Type B pancreatic cell (in vitro differentiated cells): ENCODE results near the gene CCDC124. TPM values are rescaled to one million over a fixed set of nuclear protein-coding genes. Genes with fewer than 3 reads are reported as not detected.
A peak's percentile ranks its signal among the peaks of the same experiment; 100 is the strongest.
"Not testable (repeated sequence)": the region's sequence is repeated elsewhere in the genome, so short reads cannot be mapped to it uniquely, and the experiment has no call there.

ENCODE experiments used
- DNase-seq: peaks from one replicate; pipeline ENCODE4 v3.0.0; 2021; ENCODE audit warnings: mixed read lengths; ENCODE audit not compliant: unreplicated experiment; ENCODE audit errors: extremely low spot score
- H3K27ac Mint-ChIP-seq: 2 replicates; pipeline ENCODE4 v1.8.0; 2021; ENCODE audit warnings: mild to moderate bottlenecking, mixed read lengths
- H3K27me3 Mint-ChIP-seq: 2 replicates; pipeline ENCODE4 v1.8.0; 2021; ENCODE audit warnings: mixed read lengths
- H3K36me3 Mint-ChIP-seq: 2 replicates; pipeline ENCODE4 v1.8.0; 2021; ENCODE audit warnings: mixed read lengths
- H3K4me1 Mint-ChIP-seq: one replicate; pipeline ENCODE4 v1.8.0; 2021; ENCODE audit warnings: mixed read lengths; ENCODE audit not compliant: unreplicated experiment
- H3K4me3 Mint-ChIP-seq: 2 replicates; pipeline ENCODE4 v1.8.0; 2021; ENCODE audit warnings: mild to moderate bottlenecking, mixed read lengths
- H3K9me3 Mint-ChIP-seq: 2 replicates; pipeline ENCODE4 v1.8.0; 2021; ENCODE audit warnings: mixed read lengths
- total RNA-seq: library from RNA; stranded (reverse); gene quantifications from 2 replicates; pipeline ENCODE4 v1.2.1, GENCODE V29; 2021; ENCODE audit warnings: low replicate concordance
- TF ChIP-seq, protein P1 (sequence below): fragments of 200-600 bp; sonication (generic); conservative IDR thresholded peaks from 2 replicates; pipeline ENCODE4 v1.5.0; 2021; ENCODE audit warnings: antibody characterized with exemption, mild to moderate bottlenecking

Gene CCDC124
- total RNA-seq, 1 donor from 2014 or later: 90.9 TPM

- Mint-ChIP-seq H3K36me3 (no peaks in the 10 kb centered on the region), H3K4me1 (no peaks in the 10 kb centered on the region), H3K27ac (no peak overlapping the region), H3K27me3 (no peaks in the 10 kb centered on the region), H3K9me3 (no peaks in the 10 kb centered on the region), H3K4me3 (no peak overlapping the region)
- DNase-seq: no peak
- TF ChIP-seq, protein P1, sequence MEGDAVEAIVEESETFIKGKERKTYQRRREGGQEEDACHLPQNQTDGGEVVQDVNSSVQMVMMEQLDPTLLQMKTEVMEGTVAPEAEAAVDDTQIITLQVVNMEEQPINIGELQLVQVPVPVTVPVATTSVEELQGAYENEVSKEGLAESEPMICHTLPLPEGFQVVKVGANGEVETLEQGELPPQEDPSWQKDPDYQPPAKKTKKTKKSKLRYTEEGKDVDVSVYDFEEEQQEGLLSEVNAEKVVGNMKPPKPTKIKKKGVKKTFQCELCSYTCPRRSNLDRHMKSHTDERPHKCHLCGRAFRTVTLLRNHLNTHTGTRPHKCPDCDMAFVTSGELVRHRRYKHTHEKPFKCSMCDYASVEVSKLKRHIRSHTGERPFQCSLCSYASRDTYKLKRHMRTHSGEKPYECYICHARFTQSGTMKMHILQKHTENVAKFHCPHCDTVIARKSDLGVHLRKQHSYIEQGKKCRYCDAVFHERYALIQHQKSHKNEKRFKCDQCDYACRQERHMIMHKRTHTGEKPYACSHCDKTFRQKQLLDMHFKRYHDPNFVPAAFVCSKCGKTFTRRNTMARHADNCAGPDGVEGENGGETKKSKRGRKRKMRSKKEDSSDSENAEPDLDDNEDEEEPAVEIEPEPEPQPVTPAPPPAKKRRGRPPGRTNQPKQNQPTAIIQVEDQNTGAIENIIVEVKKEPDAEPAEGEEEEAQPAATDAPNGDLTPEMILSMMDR: no peak
These were observed 21.9 kb upstream of the CCDC124 start for GRCh38 chr19:17910791-17911360.

DNA sequence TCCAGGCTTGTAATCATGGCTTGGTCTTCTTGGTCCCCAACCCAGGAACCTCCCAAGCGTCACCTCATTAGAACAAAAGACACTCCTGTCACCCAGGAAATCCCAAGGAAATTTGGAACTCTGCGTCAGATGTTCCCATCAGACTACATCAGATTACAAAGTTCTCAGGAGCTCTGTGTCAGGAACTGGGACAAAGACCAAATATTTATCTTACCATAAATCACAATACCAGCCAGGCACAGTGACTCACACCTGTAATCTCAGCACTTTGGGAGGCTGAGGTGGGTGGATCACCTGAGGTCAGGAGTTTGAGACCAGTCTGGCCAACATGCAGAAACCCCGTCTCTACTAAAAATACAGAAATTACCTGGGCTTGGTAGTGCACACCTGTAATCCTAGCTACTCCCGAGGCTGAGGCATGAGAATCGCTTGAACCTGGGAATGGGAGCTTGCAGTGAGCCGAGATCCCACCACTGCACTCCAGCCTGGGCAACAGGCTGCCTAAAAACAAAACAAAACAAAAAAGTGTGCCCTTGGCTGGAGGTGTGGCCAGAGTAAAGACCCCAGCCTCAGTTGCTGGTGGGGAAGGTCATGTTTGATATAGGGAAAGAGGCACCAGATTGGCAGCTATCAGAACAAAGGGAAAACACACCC lies 16.7 kb upstream of the CCDC124 start:
- H3K9me3 Mint-ChIP-seq: no peaks in the 10 kb centered on the region
- no peak for DNase-seq
- TF ChIP-seq, protein P1: no peak
- H3K4me1 Mint-ChIP-seq: no peaks in the 10 kb centered on the region
- H3K4me3 Mint-ChIP-seq: no peak overlapping the region
- H3K27ac Mint-ChIP-seq: peak overlapping the region; percentile 74
- H3K27me3 Mint-ChIP-seq: no peaks in the 10 kb centered on the region
- H3K36me3 Mint-ChIP-seq: no peaks in the 10 kb centered on the region

DNA sequence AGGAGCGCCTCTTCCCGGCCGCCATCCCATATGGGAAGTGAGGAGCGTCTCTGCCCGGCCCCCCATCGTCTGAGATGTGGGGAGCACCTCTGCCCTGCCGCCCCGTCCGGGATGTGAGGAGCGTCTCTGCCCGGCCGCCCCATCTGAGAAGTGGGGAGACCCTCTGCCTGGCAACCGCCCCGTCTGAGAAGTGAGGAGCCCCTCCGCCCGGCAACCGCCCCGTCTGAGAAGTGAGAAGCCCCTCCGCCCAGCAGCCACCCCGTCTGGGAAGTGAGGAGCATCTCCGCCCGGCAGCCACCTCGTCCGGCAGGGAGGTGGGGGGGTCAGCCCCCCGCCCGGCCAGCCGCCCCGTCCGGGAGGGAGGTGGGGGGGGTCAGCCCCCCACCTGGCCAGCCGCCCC lies 14.7 kb upstream of the CCDC124 start:
- H3K4me3 Mint-ChIP-seq, H3K27ac Mint-ChIP-seq, H3K9me3 Mint-ChIP-seq, H3K27me3 Mint-ChIP-seq, H3K36me3 Mint-ChIP-seq, H3K4me1 Mint-ChIP-seq, DNase-seq: not testable (repeated sequence)

DNA sequence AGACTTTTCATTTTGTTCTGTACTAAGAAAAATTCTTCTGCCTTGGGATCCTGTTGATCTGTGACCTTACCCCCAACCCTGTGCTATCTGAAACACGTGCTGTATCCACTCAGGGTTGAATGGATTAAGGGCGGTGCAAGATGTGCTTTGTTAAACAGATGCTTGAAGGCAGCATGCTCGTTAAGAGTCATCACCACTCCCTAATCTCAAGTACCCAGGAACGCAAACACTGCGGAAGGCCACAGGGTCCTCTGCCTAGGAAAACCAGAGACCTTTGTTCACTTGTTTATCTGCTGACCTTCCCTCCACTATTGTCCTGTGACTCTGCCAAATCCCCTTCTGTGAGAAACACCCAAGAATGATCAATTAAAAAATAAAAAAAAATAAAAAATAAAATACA lies 13.7 kb upstream of the CCDC124 start:
- DNase-seq, H3K36me3 Mint-ChIP-seq, H3K27me3 Mint-ChIP-seq, H3K4me1 Mint-ChIP-seq, H3K9me3 Mint-ChIP-seq, H3K27ac Mint-ChIP-seq, H3K4me3 Mint-ChIP-seq: not testable (repeated sequence)

- H3K27ac Mint-ChIP-seq: no peak overlapping the region
- no peaks in the 10 kb centered on the region for H3K36me3 Mint-ChIP-seq
- H3K27me3 Mint-ChIP-seq: no peaks in the 10 kb centered on the region
- no peaks in the 10 kb centered on the region for H3K4me1 Mint-ChIP-seq
- H3K4me3 Mint-ChIP-seq: no peak overlapping the region
- DNase-seq: no peak
- no peaks in the 10 kb centered on the region for H3K9me3 Mint-ChIP-seq
- TF ChIP-seq, protein P1: no peak
These were observed 12.3 kb upstream of the CCDC124 start for GRCh38 chr19:17920527-17920926.

GRCh38 chr19:17922138-17922537 lies 10.7 kb upstream of the CCDC124 start:
- H3K4me3 Mint-ChIP-seq: no peak overlapping the region
- peaks cover 4% of the 10 kb centered on the region for H3K27me3 Mint-ChIP-seq
- TF ChIP-seq, protein P1: no peak
- H3K4me1 Mint-ChIP-seq: no peaks in the 10 kb centered on the region
- H3K36me3 Mint-ChIP-seq: no peaks in the 10 kb centered on the region
- no peaks in the 10 kb centered on the region for H3K9me3 Mint-ChIP-seq
- H3K27ac Mint-ChIP-seq: no peak overlapping the region
- DNase-seq: no peak
